IPS-NIHi7 (cell line): ENCODE data around the gene UNC93A.
"Not testable (repeated sequence)": the region's sequence is repeated elsewhere in the genome, so short reads cannot be mapped to it uniquely, and the experiment has no call there.

Source experiments
- DNase-seq: peaks from one replicate; pipeline ENCODE4 v3.0.0; 2012; ENCODE audit warnings: mixed read lengths; ENCODE audit errors: extremely low spot score

UNC93A gene

DNA sequence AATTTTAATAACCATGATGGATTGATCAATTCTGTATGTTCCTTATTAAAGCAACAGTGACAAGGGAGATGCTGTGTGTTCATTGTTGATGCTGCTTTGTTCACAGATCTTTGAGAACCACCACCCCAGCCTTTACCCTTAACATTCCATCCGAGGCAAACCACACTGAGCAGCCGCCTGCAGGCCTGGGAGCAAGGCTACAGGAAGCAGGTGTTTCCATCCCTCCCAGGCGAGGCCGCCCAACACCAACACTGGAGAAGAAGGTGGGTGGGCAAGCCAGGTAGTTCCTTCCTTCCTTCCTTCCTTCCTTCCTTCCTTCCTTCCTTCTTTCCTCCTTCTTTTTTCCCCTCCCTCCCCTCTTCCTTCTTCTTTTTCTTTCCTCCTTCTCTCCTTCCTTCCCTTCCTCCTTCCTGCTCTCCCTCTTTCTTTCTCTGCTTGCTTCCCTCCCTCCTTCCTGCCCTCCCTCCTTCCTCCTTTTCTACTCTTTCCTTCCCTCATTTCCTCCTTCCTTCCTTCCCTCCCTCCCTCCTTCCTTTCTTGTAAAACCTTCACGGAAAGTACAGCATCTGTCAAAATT lies 47.5 kb downstream of the UNC93A start:
- peak; percentile 56 for DNase-seq

DNA sequence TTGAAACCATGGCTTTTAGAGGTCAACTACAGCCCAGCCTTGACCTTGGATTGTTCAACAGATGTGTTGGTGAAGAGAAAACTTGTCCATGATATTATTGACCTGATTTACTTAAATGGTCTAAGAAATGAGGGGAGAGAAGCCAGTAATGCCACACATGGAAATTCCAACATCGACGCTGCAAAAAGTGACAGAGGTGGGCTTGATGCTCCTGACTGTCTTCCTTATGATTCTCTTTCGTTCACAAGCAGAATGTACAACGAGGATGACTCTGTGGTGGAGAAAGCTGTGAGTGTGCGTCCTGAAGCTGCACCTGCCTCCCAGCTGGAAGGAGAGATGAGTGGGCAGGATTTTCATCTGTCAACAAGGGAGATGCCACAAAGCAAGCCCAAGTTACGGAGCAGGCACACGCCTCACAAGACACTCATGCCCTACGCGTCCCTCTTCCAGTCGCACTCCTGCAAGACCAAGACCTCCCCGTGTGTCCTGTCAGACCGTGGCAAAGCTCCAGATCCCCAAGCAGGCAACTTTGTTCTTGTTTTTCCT lies 50.0 kb downstream of the UNC93A start:
- no peak for DNase-seq

DNA sequence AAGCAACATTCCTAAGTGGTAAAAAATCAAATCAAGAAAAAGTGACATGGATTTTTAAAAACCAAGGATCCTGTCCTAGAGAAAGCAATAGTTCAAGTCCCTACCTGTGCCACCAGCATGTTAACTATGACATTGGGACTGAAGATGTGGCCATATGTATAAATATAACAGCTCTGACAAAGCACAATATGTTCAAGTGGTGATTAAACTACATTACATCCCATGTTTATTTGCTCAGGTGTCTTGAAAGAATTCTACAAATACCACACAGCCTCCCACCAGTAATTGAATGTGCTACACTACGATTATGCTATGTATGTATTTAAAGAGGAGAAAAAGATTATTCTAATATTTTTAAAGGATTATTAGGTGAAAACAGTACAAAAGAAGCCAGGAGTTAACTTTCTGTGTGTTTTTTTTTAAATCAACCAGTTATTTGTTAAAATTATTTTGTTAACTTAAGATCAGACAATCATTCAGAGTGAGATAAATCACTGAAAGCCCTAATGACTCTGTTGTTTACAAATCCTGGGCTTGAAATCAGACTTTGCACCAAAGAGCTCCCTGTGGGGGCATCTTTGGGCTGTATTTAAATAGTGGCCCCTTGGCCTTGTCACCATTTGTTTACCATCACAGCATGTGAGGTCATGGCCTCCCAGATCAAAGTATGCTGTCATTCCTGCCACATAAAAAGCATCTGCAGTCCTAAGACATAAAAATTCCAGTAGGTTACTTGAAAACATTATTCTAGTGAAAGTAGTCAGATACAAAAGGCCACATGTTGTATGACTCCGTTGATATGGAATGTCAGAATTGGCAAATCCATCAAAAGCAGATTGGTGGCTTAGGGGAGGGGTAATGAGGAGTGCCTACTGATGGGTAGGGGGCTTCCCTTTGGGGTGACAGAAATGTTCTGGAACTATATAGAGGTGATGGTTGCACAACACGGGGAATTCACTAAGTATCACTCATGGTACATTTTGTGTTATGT lies 50.8 kb downstream of the UNC93A start:
- DNase-seq, result no peak

DNA sequence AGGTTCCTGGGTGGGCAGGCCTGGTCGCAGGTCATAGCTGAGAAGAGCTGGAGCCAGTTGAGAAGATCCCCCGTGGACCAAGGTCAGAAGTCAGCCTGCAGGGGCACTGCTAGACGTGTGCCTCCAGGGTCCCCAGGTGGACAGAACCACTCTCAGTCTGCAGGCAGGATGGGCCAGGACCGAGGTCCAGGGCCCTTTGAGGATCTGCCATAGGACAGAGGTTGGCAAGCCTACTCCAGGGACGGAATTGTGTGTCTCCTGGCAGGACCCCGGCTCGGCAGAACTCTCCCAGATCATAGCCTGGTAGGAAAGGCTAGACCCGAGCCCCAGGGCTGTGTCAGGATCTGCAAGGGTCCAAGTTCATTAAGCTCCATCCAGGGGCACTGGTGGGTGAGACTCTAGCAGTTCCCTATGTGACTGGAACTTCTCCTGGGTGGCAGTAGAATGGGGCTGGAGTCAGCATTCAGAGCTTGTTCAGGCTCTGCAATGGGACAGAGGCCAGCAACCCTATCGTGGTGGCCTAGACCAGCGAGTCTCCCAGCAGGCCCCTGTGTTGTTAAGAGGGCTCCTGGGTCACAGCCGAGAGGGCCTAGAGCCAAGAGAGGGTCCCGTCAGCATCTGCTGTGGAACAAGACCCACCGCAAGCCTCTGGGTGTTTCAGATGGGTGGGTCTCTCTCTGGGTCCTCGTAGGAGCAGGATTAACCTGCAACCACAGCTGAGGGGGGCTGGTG lies 51.9 kb downstream of the UNC93A start:
- DNase-seq, result no peak

DNA sequence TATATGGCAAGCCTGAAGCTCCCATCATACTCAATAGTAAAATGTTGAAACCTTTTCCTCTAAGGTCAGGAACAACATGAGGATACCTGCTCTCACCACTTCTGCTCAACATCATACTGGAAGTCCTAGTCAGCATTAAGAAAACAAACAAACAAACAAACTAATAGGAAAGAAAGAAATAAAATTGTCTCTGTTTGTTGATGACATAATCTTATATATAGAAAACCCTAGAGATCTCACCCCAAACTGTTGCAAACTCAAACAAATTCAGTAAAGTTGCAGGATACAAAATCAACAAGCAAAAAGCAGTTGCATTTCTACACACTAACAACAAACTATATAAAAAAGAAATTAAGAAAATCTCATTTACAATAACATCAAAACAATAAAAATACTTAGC lies 54.2 kb downstream of the UNC93A start:
- no peak for DNase-seq

DNA sequence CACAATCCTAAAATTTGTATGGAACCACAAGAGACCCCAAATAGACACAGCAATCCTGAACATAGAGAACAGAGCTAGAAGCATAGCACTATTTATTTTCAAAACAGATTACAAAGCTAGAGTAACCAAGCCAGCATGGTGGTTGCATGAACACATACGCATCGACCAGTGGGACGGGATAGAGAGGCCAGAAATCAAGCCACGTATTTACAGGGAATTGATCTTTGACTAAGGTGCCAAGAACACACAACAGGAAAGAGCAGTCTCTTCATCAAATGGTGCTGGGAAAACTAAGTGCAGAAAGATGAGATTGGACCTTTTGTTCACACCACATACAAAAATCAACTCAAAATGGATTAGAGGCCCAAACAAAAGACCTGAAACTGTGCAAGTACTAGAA lies 54.8 kb downstream of the UNC93A start:
- no peak for DNase-seq

DNA sequence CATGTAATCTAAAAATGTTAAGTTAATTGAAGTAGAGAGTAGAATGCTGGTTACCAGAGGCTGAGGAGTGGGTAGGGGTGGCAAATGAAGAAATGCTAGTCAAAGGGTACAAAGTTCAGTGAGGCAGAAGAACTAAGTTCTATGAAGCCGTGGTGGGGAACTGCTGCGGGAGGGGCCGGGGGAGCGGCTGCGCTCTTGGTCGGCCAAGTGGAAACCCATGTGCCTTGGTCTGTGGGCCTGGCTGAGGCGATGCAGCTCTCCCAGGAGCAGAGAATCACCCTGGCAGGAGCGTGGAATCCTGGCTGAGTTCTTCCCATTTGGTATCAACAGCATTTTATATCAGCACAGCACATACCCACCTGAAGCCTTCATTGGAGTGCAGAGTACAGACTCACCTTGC lies 56.1 kb downstream of the UNC93A start:
- DNase-seq, result no peak

DNA sequence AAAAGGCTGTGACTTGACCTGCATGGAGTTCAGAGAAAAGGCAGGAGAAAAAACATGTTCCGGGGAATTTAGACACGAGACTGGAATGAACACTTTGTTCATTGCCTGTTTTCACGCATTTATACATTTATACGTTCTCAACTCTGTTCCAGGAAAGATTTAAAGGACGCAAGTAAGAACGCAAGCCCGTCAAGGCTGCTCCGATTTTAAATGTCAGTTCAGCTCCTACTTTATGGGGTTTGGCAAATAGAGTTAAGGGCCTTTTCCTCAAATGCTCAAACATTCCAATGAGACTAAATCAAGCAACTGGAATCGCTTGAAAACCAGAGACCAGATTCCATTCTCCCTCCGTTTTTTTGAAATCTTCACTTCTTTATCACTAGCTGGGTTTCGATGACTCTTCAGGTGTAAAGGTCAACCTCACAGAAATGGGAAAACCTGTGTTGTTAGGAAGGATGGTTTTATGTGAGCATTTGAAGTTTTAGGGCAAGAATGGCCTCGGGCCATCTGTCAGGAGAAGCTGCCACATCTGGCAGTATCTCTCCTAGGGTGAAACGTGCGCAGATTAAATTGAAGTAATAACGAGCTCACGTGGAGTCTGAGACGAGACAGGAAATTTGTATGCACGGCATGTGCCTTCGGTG lies 58.6 kb downstream of the UNC93A start:
- no peak for DNase-seq

DNA sequence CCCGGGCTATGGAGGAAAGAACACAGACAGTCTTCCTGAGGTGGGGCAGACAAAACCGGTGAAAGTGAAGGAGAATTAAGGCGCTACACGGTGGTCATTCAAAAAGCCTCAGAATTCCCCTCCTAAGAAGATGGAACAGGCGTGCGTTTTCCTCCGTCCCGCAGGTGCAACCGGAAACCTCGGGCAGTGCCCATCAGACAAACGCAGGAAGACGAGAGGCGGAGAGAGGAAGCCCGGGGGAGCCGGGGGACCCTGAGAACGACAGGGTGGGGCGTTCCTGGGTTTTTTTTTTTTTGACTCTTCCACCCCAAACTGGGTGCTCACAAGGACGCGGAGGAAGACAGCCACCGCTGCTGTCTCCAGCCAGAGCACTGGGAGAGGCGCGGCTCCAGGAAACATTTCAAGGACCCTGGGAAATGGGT lies 59.2 kb downstream of the UNC93A start:
- no peak for DNase-seq

DNA sequence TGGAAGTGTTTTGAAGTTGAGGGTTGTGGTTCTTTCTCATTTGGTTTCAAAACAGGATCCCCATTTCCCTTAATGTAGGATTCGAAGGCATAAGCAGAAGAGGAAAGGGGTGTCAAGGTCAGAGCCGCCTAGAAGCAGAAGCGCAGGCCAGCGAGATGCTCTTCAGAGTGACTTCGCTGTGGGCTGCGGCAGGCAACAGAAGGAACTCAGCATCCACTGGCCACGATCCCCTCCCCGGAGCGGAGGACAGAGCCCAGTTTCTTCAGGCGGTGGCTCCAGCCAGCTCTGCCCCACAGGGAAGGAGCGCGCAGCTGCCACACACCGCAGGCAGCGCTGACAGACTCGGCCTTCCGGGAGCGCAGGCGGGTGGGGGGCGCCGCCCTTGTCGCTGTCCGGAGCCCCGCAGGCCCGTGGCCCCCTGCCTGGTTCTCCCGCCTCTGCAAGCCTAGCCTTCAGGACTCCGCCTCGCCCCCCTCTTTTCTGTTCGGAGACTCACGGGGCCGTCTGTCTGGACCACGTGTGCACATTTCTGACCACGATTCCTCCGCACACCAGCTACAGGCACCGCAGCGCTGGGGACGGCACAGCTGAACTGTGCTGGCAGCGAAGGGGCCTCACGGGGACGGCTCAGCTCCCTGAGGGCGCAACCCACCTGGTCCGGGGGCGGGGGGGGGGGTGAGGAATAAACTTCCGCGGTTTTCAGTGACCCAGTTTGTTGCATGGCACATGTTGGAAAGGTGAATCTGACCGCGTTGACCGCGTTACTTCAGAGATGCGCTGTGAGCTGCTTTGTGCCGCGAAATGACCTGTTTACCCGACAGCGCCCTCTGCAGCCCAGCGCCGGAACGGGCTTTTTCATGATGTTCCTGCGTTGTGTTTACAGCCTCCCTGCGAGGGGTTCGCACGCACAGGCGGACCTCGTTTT lies 59.9 kb downstream of the UNC93A start:
- peak; percentile 87 for DNase-seq

DNA sequence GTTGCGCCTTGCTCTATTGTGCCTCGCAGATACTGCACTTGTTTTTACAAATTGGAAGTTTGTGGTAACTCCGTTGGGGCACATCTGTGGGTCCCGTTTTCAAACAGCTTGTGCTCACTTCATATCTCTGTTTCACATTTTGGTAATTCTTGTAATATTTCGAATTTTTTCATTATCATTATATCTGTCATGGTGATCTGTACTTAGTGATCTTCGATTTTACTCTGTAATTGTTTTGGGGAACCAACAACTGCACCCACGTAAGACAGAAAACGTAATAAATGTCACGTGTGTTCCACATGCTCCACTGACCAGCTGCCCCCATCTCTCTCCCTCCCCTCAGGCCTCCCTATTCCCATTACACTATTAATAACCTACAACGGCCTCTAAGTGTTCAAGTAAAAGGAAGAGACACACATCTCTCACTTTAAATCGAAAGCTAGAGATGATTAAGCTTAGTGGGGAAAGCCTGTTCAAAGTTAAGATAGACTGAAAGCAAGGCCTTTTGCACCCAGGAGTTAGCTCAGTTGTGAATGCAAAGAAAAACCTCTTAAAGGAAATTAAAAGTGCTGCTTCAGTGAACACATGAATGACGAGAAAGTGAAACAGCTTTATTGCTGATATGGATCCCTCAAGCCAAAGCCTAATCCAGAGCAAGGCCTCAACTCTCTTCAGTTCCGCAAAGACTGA lies 60.7 kb downstream of the UNC93A start:
- no peak for DNase-seq

DNA sequence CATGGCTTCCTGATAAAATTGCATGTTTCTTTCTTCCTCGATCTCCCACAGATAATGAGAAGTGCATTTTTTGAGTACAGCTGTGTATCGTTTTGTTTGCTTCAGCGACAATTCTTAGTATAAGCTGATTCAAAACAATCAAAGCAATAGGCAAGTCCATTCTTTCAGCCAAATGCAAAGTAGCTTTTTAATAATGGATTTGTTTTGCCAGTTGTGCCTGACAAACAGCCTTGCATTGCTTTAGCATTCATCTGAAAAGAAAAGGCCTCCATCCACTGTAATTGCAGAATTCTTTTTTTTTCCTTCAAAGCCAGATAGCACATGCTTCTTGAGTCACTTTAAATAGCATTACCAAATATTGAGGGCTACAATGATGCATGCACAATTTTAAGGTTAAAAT lies 65.8 kb downstream of the UNC93A start:
- DNase-seq, result no peak

DNA sequence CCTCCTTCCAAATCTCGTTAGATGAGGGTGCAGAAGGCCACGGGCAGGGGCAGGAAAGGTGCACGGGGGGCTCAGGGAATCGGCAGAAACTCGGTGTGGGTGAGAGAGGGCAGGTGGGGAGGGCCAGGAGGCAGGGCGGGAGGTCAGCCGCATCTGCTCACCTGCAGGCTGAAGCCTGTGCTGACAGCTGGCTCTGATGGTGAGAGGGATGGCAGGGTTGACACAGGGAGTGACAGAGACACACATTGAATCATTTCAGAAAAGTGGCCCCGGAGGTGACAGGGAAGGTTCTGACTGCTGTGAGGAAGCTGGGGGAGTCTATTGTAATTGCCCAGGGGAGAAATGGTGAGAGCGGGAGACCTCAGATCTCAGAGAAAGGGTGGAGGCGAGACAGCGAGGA lies 67.3 kb downstream of the UNC93A start:
- not testable (repeated sequence) for DNase-seq

DNA sequence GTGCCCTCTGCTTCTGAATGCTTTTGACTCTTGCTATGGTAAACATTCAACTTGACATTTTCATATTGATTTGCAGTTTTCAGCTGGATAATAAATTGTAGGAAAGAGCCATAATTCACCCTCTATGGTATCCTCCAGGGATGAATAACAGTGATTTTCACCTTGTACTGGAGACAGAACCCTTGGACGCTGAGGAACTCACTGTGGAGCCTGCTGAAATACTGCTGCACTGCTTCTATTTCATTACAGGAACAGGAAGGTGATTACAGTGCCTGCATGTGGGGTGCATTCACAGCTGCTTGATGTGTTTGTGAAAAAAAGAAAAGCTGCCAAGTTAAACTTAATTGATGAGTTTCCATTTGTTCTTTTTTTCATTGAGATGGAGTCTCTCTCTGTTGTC lies 70.1 kb downstream of the UNC93A start:
- DNase-seq, result not testable (repeated sequence)
